ENCODE results near the gene CPPED1. TPM values are rescaled to one million over a fixed set of nuclear protein-coding genes. Genes with fewer than 3 reads are reported as not detected.

The CPPED1 gene
- total and polyA plus RNA-seq, 10 of the 15 experiments (the other 5 are each of a cell fraction or from before 2014, with no cell fraction given): 7.1 to 39.0 (median 16.0) TPM

DNA sequence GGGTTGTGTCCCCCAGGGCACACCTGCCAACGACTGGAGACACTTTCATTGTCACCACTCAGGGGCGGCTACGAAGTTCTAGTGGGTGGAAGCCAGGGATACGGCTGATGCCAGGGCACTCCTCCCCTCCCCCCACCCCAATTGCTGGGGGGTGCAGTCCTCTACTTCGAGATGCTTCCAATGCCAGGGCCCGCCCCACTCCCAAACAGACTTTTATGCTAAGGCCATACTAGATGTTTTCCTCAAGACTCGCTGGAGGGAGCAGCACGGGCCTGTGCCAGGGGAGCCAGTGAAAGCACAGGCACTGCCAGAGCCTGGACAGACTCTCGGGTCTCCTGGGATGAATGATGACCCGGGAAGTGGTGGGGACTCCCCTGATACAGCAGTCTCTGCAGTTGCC lies 178.0 kb downstream of the CPPED1 start:
- ATAC-seq (no peak), FAIRE-seq (no peak), DNase-seq (ENCODE audit: low read depth, low spot score) (no peak)
- TF ChIP-seq, protein P1, sequence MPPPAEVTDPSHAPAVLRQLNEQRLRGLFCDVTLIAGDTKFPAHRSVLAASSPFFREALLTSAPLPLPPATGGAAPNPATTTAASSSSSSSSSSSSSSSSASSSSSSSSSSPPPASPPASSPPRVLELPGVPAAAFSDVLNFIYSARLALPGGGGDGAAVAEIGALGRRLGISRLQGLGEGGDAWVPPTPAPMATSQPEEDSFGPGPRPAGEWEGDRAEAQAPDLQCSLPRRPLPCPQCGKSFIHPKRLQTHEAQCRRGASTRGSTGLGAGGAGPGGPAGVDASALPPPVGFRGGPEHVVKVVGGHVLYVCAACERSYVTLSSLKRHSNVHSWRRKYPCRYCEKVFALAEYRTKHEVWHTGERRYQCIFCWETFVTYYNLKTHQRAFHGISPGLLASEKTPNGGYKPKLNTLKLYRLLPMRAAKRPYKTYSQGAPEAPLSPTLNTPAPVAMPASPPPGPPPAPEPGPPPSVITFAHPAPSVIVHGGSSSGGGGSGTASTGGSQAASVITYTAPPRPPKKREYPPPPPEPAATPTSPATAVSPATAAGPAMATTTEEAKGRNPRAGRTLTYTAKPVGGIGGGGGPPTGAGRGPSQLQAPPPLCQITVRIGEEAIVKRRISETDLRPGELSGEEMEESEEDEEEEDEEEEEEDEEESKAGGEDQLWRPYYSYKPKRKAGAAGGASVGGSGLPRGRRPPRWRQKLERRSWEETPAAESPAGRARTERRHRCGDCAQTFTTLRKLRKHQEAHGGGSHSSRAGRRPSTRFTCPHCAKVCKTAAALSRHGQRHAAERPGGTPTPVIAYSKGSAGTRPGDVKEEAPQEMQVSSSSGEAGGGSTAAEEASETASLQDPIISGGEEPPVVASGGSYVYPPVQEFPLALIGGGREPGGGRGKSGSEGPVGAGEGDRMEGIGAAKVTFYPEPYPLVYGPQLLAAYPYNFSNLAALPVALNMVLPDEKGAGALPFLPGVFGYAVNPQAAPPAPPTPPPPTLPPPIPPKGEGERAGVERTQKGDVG (CRISPR knock-in tag; IDR thresholded peaks at IDR 0.05): no peak
- no peak for TF ChIP-seq MXI1 (IDR thresholded peaks at IDR 0.05; ENCODE audit: low read depth, low read length)
- no peak for TF ChIP-seq HDAC6 (IDR thresholded peaks at IDR 0.05; ENCODE audit: unreplicated experiment)
- no peak for TF ChIP-seq NR2F1 (conservative IDR thresholded peaks at IDR 0.05)
- TF ChIP-seq KLF5 (IDR thresholded peaks at IDR 0.05; ENCODE audit: partially characterized antibody): no peak
- TF ChIP-seq, protein P2, sequence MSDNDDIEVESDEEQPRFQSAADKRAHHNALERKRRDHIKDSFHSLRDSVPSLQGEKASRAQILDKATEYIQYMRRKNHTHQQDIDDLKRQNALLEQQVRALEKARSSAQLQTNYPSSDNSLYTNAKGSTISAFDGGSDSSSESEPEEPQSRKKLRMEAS (IDR thresholded peaks at IDR 0.05; ENCODE audit: low read depth, low read length): no peak
- no peak for TF ChIP-seq RBBP5 (conservative IDR thresholded peaks at IDR 0.05)
- TF ChIP-seq ZZZ3 (IDR thresholded peaks at IDR 0.05; ENCODE audit: control insufficient read depth, insufficient read length, low read depth): no peak
- TF ChIP-seq POLR2AphosphoS2 (IDR thresholded peaks at IDR 0.05; ENCODE audit: low read depth, low read length): no peak
- TF ChIP-seq, protein P3, sequence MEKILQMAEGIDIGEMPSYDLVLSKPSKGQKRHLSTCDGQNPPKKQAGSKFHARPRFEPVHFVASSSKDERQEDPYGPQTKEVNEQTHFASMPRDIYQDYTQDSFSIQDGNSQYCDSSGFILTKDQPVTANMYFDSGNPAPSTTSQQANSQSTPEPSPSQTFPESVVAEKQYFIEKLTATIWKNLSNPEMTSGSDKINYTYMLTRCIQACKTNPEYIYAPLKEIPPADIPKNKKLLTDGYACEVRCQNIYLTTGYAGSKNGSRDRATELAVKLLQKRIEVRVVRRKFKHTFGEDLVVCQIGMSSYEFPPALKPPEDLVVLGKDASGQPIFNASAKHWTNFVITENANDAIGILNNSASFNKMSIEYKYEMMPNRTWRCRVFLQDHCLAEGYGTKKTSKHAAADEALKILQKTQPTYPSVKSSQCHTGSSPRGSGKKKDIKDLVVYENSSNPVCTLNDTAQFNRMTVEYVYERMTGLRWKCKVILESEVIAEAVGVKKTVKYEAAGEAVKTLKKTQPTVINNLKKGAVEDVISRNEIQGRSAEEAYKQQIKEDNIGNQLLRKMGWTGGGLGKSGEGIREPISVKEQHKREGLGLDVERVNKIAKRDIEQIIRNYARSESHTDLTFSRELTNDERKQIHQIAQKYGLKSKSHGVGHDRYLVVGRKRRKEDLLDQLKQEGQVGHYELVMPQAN (conservative IDR thresholded peaks at IDR 0.05): no peak
- TF ChIP-seq, protein P4, sequence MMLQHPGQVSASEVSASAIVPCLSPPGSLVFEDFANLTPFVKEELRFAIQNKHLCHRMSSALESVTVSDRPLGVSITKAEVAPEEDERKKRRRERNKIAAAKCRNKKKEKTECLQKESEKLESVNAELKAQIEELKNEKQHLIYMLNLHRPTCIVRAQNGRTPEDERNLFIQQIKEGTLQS (IDR thresholded peaks at IDR 0.05; ENCODE audit: borderline replicate concordance, extremely low read depth, low read depth, low read length): no peak
- no peak for TF ChIP-seq SP1 (IDR thresholded peaks at IDR 0.05; ENCODE audit: low read depth, low read length)
- no peak for TF ChIP-seq CEBPB (IDR thresholded peaks at IDR 0.05; ENCODE audit: borderline replicate concordance in 1 of 2, low read depth in 2 of 2, low read length in 2 of 2)
- TF ChIP-seq, protein P5, sequence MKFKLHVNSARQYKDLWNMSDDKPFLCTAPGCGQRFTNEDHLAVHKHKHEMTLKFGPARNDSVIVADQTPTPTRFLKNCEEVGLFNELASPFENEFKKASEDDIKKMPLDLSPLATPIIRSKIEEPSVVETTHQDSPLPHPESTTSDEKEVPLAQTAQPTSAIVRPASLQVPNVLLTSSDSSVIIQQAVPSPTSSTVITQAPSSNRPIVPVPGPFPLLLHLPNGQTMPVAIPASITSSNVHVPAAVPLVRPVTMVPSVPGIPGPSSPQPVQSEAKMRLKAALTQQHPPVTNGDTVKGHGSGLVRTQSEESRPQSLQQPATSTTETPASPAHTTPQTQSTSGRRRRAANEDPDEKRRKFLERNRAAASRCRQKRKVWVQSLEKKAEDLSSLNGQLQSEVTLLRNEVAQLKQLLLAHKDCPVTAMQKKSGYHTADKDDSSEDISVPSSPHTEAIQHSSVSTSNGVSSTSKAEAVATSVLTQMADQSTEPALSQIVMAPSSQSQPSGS (IDR thresholded peaks at IDR 0.05; ENCODE audit: low read length): no peak
- no peak for TF ChIP-seq SUZ12 (IDR thresholded peaks at IDR 0.05; ENCODE audit: unreplicated experiment)
- no peak for TF ChIP-seq ZNF622 (IDR thresholded peaks at IDR 0.05)
- ChIA-PET SMC1A (ENCODE audit: uncharacterized antibody, unreplicated experiment) (no interaction called here), RAD21 (ENCODE audit: unreplicated experiment) (interaction anchor here (0.6 to 1.5 kb wide), 3 partner anchors 10 to 414 kb away, joined by 3 to 4 read pairs (median 3); no protein-coding TSS in a partner anchor), CTCF (no interaction called here), POLR2A (no interaction called here)
- intact Hi-C loops (cut with micrococcal nuclease; ENCODE audit: unreplicated experiment): no loop called here
- no peak overlapping the region for H3K27ac ChIP-seq (ENCODE audit: control insufficient read depth, insufficient read depth)
- BruUV-seq (replicated peaks): no TSS peak
- no peaks in the 10 kb centered on the region for H3K27me3 ChIP-seq (replicated peaks in 1 of 2; ENCODE audit: control insufficient read depth in 2 of 2, insufficient read depth in 2 of 2, low read length in 1 of 2)
- no peaks in the 10 kb centered on the region for H4K20me1 ChIP-seq (ENCODE audit: control insufficient read depth, insufficient read depth)
- in situ Hi-C loops (cut with MboI): no loop called here
- no peak overlapping the region for H3K4me2 ChIP-seq (ENCODE audit: control insufficient read depth, insufficient read depth)
- H3K36me3 ChIP-seq (ENCODE audit: control insufficient read depth in 2 of 2, insufficient read depth in 2 of 2, low read length in 1 of 2): no peaks in the 10 kb centered on the region
- no peak overlapping the region for H3K4me3 ChIP-seq
- WGBS (ENCODE audit: insufficient coverage, insufficient replicate concordance, low lambda C conversion rate, missing lambda C conversion rate): 53% methylated on average over 10 of the region's 10 CpGs
- H3K79me2 ChIP-seq (ENCODE audit: control insufficient read depth, insufficient read depth, low read length): no peaks in the 10 kb centered on the region
- H3K4me1 ChIP-seq (ENCODE audit: control insufficient read depth, insufficient read depth, low read length): no peaks in the 10 kb centered on the region
- no peak overlapping the region for H2AFZ ChIP-seq (ENCODE audit: control insufficient read depth, low read depth, low read length)
- H3K9me3 ChIP-seq (replicated peaks; ENCODE audit: control insufficient read depth, insufficient read depth, low read length): no peaks in the 10 kb centered on the region; the same call in 2 of the 3 replicates
- H3K9ac ChIP-seq (ENCODE audit: control insufficient read depth, insufficient read depth, low read length): no peak overlapping the region
